ENCODE data around the gene SMARCB1.

Gene SMARCB1

GRCh38 chr22:23762842-23763578 is 23.8 kb upstream of the SMARCB1 start, which contains the start of gene C22orf15:
Gene C22orf15 (plus strand): TSS chr22:23762990. CDS start chr22:23763307, 317 bp downstream.
- DNase-seq = no peak

GRCh38 chr22:23763579-23763945 is 23.2 kb upstream of the SMARCB1 start:
- no peak for DNase-seq

GRCh38 chr22:23763954-23764353 is 22.8 kb upstream of the SMARCB1 start:
- DNase-seq = no peak

GRCh38 chr22:23764899-23765881 is 21.6 kb upstream of the SMARCB1 start:
- DNase-seq = no peak

GRCh38 chr22:23767303-23767672 is 19.5 kb upstream of the SMARCB1 start:
- DNase-seq = no peak

- DNase-seq = peak; percentile 40
Observed at GRCh38 chr22:23767673-23768548, 18.9 kb upstream of the SMARCB1 start, which contains the start of gene CHCHD10. Gene CHCHD10 (minus strand): TSS chr22:23767972. CDS start chr22:23767874, 98 bp downstream.

GRCh38 chr22:23769321-23769965 is 17.3 kb upstream of the SMARCB1 start:
- peak; percentile 12 for DNase-seq

- DNase-seq = no peak
Observed at GRCh38 chr22:23772315-23772648, 14.5 kb upstream of the SMARCB1 start.

GRCh38 chr22:23772649-23773473 is 13.9 kb upstream of the SMARCB1 start, which contains the start of gene MMP11:
Gene MMP11 (plus strand): TSS chr22:23772849. CDS start chr22:23772871, 22 bp downstream.
- peak; percentile 20 for DNase-seq

- DNase-seq = no peak
Observed at GRCh38 chr22:23773483-23774113, 13.2 kb upstream of the SMARCB1 start.

- no peak for DNase-seq
Observed at GRCh38 chr22:23774114-23774921, 12.4 kb upstream of the SMARCB1 start.

- DNase-seq = no peak
Observed at GRCh38 chr22:23774922-23775436, 11.8 kb upstream of the SMARCB1 start.

GRCh38 chr22:23775779-23776375 is 10.9 kb upstream of the SMARCB1 start:
- DNase-seq = no peak

- no peak for DNase-seq
Observed at GRCh38 chr22:23777776-23778576, 8.8 kb upstream of the SMARCB1 start.

- DNase-seq = no peak
Observed at GRCh38 chr22:23778577-23778900, 8.2 kb upstream of the SMARCB1 start.

- no peak for DNase-seq
Observed at GRCh38 chr22:23779083-23779482, 7.7 kb upstream of the SMARCB1 start.

GRCh38 chr22:23779731-23780130 is 7.0 kb upstream of the SMARCB1 start:
- no peak for DNase-seq

GRCh38 chr22:23780146-23780748 is 6.5 kb upstream of the SMARCB1 start:
- no peak for DNase-seq

Data from NCI-H510A treated with DMSO at 0.1 percent for 48 hours (cell line).